HS-5 (cell line): ENCODE results near the gene SYNM.
A peak's percentile ranks its signal among the peaks of the same experiment; 100 is the strongest.

ENCODE experiments used
- DNase-seq: peaks from one replicate; pipeline ENCODE4 v3.0.0-alpha.2; 2012; ENCODE audit warnings: low read depth

Gene SYNM

GRCh38 chr15:99122831-99123712 is 18.2 kb downstream of the SYNM start:
- no peak for DNase-seq

- peak; percentile 97 for DNase-seq
Observed at GRCh38 chr15:99123713-99124451, 19.0 kb downstream of the SYNM start.

- DNase-seq: no peak
Observed at GRCh38 chr15:99124641-99125040, 19.8 kb downstream of the SYNM start.

GRCh38 chr15:99125061-99125891 is 20.4 kb downstream of the SYNM start:
- DNase-seq: no peak

GRCh38 chr15:99126131-99126588 is 21.3 kb downstream of the SYNM start:
- no peak for DNase-seq

- DNase-seq: no peak
Observed at GRCh38 chr15:99126930-99127329, 22.1 kb downstream of the SYNM start.

GRCh38 chr15:99127773-99128172 is 22.9 kb downstream of the SYNM start:
- DNase-seq: no peak

GRCh38 chr15:99128411-99128810 is 23.5 kb downstream of the SYNM start:
- DNase-seq: no peak

GRCh38 chr15:99129644-99130043 is 24.8 kb downstream of the SYNM start:
- DNase-seq: no peak

- DNase-seq: no peak
Observed at GRCh38 chr15:99130314-99130713, 25.4 kb downstream of the SYNM start.

- DNase-seq: no peak
Observed at GRCh38 chr15:99130765-99131440, 26.0 kb downstream of the SYNM start.

- no peak for DNase-seq
Observed at GRCh38 chr15:99131441-99132023, 26.7 kb downstream of the SYNM start.

GRCh38 chr15:99132122-99132521 is 27.2 kb downstream of the SYNM start:
- DNase-seq: no peak

- DNase-seq: no peak
Observed at GRCh38 chr15:99132634-99133287, 27.9 kb downstream of the SYNM start.

GRCh38 chr15:99134317-99134821 is 29.5 kb downstream of the SYNM start:
- DNase-seq: no peak

- DNase-seq: no peak
Observed at GRCh38 chr15:99135194-99135593, 30.3 kb downstream of the SYNM start.

- DNase-seq: no peak
Observed at GRCh38 chr15:99137111-99137546, 32.2 kb downstream of the SYNM start.

GRCh38 chr15:99137877-99138276 is 33.0 kb downstream of the SYNM start:
- no peak for DNase-seq

GRCh38 chr15:99138491-99138982 is 33.7 kb downstream of the SYNM start:
- no peak for DNase-seq

- DNase-seq: no peak
Observed at GRCh38 chr15:99139276-99139675, 34.4 kb downstream of the SYNM start.
